CD4-positive, CD25-positive, alpha-beta regulatory T cell (primary cell): ENCODE results near the gene CORO1C. TPM values are rescaled to one million over a fixed set of nuclear protein-coding genes. Genes with fewer than 3 reads are reported as not detected.

Source experiments
- ATAC-seq, 2 donors: fragments of 150-1000 bp; cut with Tn5 transposase; one replicate each; pipeline ENCODE4 v1.10.0; 2021; ENCODE audit warnings: low read depth in 2 of 2, moderate number of reproducible peaks in 2 of 2, moderate library complexity in 1 of 2
- DNase-seq, 3 donors: peaks; one replicate each; pipeline versions ENCODE4 v3.0.0 to v3.0.0-alpha.2; 2012 to 2022; ENCODE audit warnings: mixed read lengths in 1 of 3
- H3K27ac ChIP-seq: one replicate; pipeline ENCODE4 v1.7.0; 2013; ENCODE audit warnings: mild to moderate bottlenecking, low read length; ENCODE audit not compliant: insufficient read depth, poor library complexity, severe bottlenecking
- H3K27me3 ChIP-seq: one replicate; pipeline ENCODE4 v1.7.0; 2013; ENCODE audit warnings: low read length; ENCODE audit not compliant: control insufficient read depth, insufficient read depth
- H3K36me3 ChIP-seq: one replicate; pipeline ENCODE4 v1.7.0; 2013; ENCODE audit warnings: mild to moderate bottlenecking, low read length, moderate library complexity; ENCODE audit not compliant: control insufficient read depth, insufficient read depth
- H3K4me1 ChIP-seq: 2 replicates; pipeline ENCODE4 v1.7.0; 2013; ENCODE audit warnings: mild to moderate bottlenecking, low read length; ENCODE audit not compliant: insufficient read depth, control insufficient read depth, poor library complexity, severe bottlenecking
- H3K4me3 ChIP-seq: one replicate; pipeline ENCODE4 v1.7.0; 2013; ENCODE audit warnings: low read depth, mild to moderate bottlenecking, low read length, moderate library complexity
- H3K9me3 ChIP-seq, 2 experiments: 1 replicate in 1 of 2; 2 replicates in 1 of 2; pipeline ENCODE4 v1.7.0; 2013; ENCODE audit warnings: low read length in 2 of 2, mild to moderate bottlenecking in 1 of 2, moderate library complexity in 1 of 2; ENCODE audit not compliant: control insufficient read depth in 2 of 2
- H3K27ac Mint-ChIP-seq, 3 donors: one replicate each; pipeline ENCODE4 v1.8.0; 2020 to 2022; ENCODE audit warnings: mild to moderate bottlenecking in 3 of 3, mixed read lengths in 3 of 3, moderate library complexity in 2 of 3
- H3K27me3 Mint-ChIP-seq: one replicate; pipeline ENCODE4 v1.8.0; 2022; ENCODE audit warnings: mild to moderate bottlenecking, mixed read lengths
- H3K36me3 Mint-ChIP-seq: one replicate; pipeline ENCODE4 v1.8.0; 2020; ENCODE audit warnings: mixed read lengths
- H3K4me1 Mint-ChIP-seq, 4 donors: one replicate each; pipeline ENCODE4 v1.8.0; 2020 to 2022; ENCODE audit warnings: mixed read lengths in 4 of 4, mild to moderate bottlenecking in 1 of 4
- H3K4me3 Mint-ChIP-seq, 4 donors: one replicate each; pipeline ENCODE4 v1.8.0; 2020 to 2022; ENCODE audit warnings: mild to moderate bottlenecking in 4 of 4, mixed read lengths in 4 of 4, moderate library complexity in 3 of 4
- H3K9me3 Mint-ChIP-seq, 7 donors: one replicate each; pipeline ENCODE4 v1.8.0; 2020 to 2022; ENCODE audit warnings: mixed read lengths in 7 of 7, mild to moderate bottlenecking in 3 of 7, moderate library complexity in 2 of 7
- polyA plus RNA-seq, 4 donors: library from polyadenylated mRNA; unstranded; fragments of 300-500 nt; fragmentation: Illumina TruSeq; gene quantifications; one replicate each; pipeline ENCODE4 v1.2.3, GENCODE V29; 2021
- total RNA-seq: library from RNA; stranded (reverse); gene quantifications from one replicate; pipeline ENCODE4 v1.2.3, GENCODE V29; 2022

Gene CORO1C
- total and polyA plus RNA-seq, 5 donors from 2014 or later: 9.4 to 22.8 (median 21.2) TPM

DNA sequence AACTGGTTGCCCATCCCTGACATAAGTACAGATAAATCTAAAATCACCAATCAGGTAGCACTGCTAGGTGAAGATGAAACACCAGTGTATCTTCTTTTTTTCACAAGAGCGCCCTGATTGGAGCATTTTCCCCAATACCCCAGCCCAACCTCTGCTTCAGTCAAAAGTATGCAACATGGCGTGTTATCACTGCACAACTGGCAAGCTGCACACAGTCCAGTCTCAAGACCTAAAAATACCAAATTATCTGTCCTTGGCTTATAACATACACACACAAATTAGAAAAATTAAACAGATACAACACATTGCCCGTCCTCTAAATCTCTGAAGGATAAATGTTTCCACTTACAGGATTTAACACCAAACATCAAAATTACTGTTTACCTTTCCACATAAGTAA, 77.4 kb downstream of the CORO1C start:
- Mint-ChIP-seq H3K27ac (no peak overlapping the region), H3K36me3 (peaks cover 7% of the 10 kb centered on the region), H3K9me3 (no peaks in the 10 kb centered on the region), H3K4me1 (peaks cover 0 to 13% (median 1%) of the 10 kb centered on the region in 4 donors), H3K4me3 (no peak overlapping the region), H3K27me3 (no peaks in the 10 kb centered on the region)
- no peak overlapping the region for H3K27ac ChIP-seq
- ATAC-seq (no peak), DNase-seq (no peak)
- no peaks in the 10 kb centered on the region for H3K27me3 ChIP-seq
- H3K4me1 ChIP-seq: no peaks in the 10 kb centered on the region
- no peak overlapping the region for H3K4me3 ChIP-seq
- no peaks in the 10 kb centered on the region for H3K9me3 ChIP-seq
- no peaks in the 10 kb centered on the region for H3K36me3 ChIP-seq

DNA sequence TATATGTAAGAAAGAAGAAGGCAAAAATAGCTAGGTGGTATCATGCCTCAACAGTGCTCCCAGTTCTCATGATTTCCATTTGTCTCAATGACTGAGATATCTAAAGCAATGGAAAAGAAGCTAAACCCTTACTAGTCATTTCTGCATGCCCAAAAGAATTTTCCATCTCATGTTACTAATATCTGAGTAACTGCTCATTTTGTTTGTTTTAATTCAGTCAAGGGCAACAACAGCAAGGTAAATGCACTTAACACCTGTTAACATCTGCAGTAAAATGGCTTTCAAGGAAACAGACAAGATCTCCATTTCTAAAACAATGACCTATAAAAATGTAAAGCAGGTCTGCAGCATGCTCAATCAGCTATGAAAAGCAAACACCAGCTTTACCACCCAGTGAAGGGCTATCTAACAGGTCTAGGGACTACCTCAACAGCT, 78.2 kb downstream of the CORO1C start:
- Histone ChIP-seq H3K36me3 (no peaks in the 10 kb centered on the region), H3K27ac (no peak overlapping the region), H3K4me3 (no peak overlapping the region), H3K4me1 (no peaks in the 10 kb centered on the region), H3K27me3 (no peaks in the 10 kb centered on the region), H3K9me3 (no peaks in the 10 kb centered on the region)
- DNase-seq: no peak
- no peaks in the 10 kb centered on the region for H3K27me3 Mint-ChIP-seq
- peaks cover 0 to 13% (median 2%) of the 10 kb centered on the region in 4 donors for H3K4me1 Mint-ChIP-seq
- H3K27ac Mint-ChIP-seq: no peak overlapping the region
- H3K9me3 Mint-ChIP-seq: no peaks in the 10 kb centered on the region
- no peak for ATAC-seq
- no peak overlapping the region for H3K4me3 Mint-ChIP-seq
- H3K36me3 Mint-ChIP-seq: peaks cover 7% of the 10 kb centered on the region

DNA sequence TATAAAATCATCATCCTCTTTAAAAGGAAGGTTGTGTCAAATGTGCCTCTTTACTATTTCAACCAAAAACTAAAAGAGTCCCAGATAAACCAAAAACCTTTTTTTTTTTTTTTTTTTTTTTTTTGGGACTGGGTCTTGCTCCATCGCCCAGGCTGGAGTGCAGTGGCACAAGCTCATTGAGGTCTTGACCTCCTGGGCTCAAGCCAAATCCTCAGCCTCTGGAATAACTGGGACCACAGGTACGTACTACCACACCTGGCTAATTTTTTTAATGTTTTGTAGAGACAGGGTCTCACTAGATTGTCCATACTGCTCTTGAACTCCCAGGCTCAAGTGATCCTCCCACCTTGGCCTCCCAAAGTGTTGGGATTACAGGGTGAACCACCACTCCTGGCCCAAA, 81.2 kb downstream of the CORO1C start:
- Mint-ChIP-seq H3K4me1 (peaks cover 16 to 34% (median 23%) of the 10 kb centered on the region in 4 donors), H3K36me3 (peaks cover 3% of the 10 kb centered on the region), H3K27ac (no peak overlapping the region), H3K9me3 (no peaks in the 10 kb centered on the region), H3K27me3 (no peaks in the 10 kb centered on the region), H3K4me3 (no peak overlapping the region)
- no peak for ATAC-seq
- H3K27ac ChIP-seq: no peak overlapping the region
- H3K4me3 ChIP-seq: no peak overlapping the region
- H3K36me3 ChIP-seq: no peaks in the 10 kb centered on the region
- no peaks in the 10 kb centered on the region for H3K27me3 ChIP-seq
- no peak for DNase-seq
- H3K4me1 ChIP-seq: peaks cover 6% of the 10 kb centered on the region
- H3K9me3 ChIP-seq: no peaks in the 10 kb centered on the region

DNA sequence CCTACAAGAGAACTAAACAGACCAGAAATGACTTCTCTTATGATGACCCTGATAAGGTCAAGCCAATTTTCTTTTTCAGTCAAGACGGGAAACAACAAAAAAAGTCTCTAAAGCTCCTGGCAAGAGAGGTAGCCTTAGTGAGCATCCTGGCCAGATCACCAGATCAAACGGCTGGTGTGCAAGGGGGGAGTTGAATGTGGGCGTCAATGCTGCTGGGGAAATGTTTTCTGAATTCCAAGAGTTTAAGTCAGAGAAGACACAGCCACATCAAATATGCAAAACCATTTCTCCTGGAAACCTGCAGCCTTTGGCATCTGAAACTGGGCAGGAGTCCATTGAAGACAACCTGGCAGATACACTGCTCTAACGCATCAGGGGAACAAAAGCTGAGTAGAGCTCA, 81.6 kb downstream of the CORO1C start:
- Mint-ChIP-seq H3K4me1 (peaks cover 17 to 35% (median 24%) of the 10 kb centered on the region in 4 donors), H3K27ac (peak overlapping the region in 1 of 3 donors; percentile 43)

DNA sequence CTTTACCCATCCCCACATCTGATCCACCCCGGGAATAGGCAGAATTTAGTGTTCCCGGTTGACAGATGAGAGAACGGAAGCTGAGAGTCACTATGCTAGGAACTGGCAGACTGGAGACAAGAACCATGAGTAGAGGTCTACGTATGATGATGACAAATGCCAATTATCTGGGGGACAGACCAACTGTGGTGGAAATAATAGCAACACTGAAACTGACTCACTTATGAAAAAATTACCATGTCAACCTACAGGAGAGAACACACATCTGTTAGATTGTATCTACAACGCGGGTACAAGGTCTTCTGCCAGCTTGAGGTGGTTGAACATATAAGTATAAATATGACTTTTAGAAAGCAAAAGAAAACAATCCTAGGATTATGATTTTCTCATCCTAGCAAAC, 82.2 kb downstream of the CORO1C start:
- ATAC-seq (no peak), DNase-seq (no peak)
- peaks cover 6% of the 10 kb centered on the region for H3K4me1 ChIP-seq
- no peak overlapping the region for H3K4me3 ChIP-seq
- H3K4me3 Mint-ChIP-seq: no peak overlapping the region
- H3K27me3 ChIP-seq: no peaks in the 10 kb centered on the region
- H3K27ac Mint-ChIP-seq: peak overlapping the region in 1 of 3 donors; percentile 69
- H3K9me3 ChIP-seq: no peaks in the 10 kb centered on the region
- H3K9me3 Mint-ChIP-seq: no peaks in the 10 kb centered on the region
- peaks cover 17 to 35% (median 24%) of the 10 kb centered on the region in 4 donors for H3K4me1 Mint-ChIP-seq
- H3K36me3 ChIP-seq: no peaks in the 10 kb centered on the region
- H3K27ac ChIP-seq: no peak overlapping the region
- peaks cover 3% of the 10 kb centered on the region for H3K36me3 Mint-ChIP-seq
- no peaks in the 10 kb centered on the region for H3K27me3 Mint-ChIP-seq

More for the DNA sequence above, 81.6 kb downstream of the CORO1C start:
- Mint-ChIP-seq H3K9me3 (no peaks in the 10 kb centered on the region), H3K27me3 (no peaks in the 10 kb centered on the region), H3K36me3 (peaks cover 3% of the 10 kb centered on the region), H3K4me3 (no peak overlapping the region)
- no peaks in the 10 kb centered on the region for H3K36me3 ChIP-seq
- DNase-seq (no peak), ATAC-seq (no peak)
- no peaks in the 10 kb centered on the region for H3K27me3 ChIP-seq
- no peak overlapping the region for H3K27ac ChIP-seq
- H3K4me1 ChIP-seq: peaks cover 6% of the 10 kb centered on the region
- H3K9me3 ChIP-seq: no peaks in the 10 kb centered on the region
- no peak overlapping the region for H3K4me3 ChIP-seq

DNA sequence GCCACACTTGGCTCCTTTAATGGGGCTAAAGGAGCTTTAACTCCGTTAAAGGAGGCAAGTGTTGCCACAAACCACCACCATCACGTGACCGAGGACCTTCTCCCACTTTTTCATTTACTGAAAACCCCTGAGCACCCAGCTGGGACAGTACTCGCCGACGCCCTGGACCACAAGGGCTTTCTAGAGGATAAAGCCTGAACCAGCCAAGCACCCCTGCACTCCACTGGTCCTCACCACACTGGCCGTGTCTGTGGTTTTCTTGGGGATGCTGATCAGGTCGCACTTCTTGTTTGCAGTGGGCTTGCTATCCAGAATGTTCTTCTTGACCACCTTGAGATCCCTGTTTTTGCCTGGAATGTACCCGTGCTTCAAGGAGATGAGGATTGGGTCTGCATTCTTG, 82.9 kb downstream of the CORO1C start:
- H3K27ac Mint-ChIP-seq: peak overlapping the region in 1 of 3 donors; percentile 39
- no peak for ATAC-seq
- Histone ChIP-seq H3K27ac (no peak overlapping the region), H3K27me3 (no peaks in the 10 kb centered on the region), H3K4me3 (no peak overlapping the region), H3K36me3 (no peaks in the 10 kb centered on the region), H3K9me3 (no peaks in the 10 kb centered on the region), H3K4me1 (peaks cover 6% of the 10 kb centered on the region)
- no peak for DNase-seq
- H3K9me3 Mint-ChIP-seq: no peaks in the 10 kb centered on the region
- peaks cover 17 to 34% (median 25%) of the 10 kb centered on the region in 4 donors for H3K4me1 Mint-ChIP-seq
- H3K27me3 Mint-ChIP-seq: no peaks in the 10 kb centered on the region
- peaks cover 3% of the 10 kb centered on the region for H3K36me3 Mint-ChIP-seq
- no peak overlapping the region for H3K4me3 Mint-ChIP-seq

DNA sequence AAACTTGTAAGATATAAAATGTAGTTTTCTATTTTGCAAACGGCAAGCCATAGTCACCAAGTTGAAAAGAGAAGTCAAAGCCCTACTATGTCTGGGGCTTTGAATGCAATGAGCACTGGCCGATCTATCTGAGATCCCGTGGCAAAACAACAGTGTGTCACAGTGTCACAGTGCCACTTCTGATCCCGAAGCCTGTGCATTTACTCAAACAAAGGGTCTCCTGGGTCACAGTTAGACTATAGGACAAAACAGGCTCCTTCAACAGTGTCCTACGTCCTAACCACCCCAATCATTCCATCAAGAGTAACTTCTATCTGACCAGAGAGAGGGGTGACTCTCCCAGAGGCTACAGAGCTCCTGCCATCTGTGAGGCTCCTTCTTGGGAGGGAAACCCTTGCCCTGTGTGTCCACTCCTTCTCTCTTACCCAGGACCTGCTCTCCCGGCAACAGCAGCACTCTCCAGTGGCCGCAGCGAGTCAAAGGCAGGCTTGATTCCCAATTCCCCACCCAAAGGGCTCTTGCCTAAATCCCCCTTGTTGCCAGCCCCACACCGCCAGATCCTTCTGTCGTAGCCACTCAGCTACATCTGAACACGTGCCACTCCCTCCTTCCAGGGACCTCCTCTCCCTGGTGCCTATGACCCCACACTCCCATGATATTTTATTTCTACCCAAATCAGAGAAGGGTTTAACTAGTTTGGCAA, 83.6 kb downstream of the CORO1C start:
- Mint-ChIP-seq H3K36me3 (peaks cover 3% of the 10 kb centered on the region), H3K4me1 (peaks cover 17 to 29% (median 24%) of the 10 kb centered on the region in 4 donors), H3K27ac (peak overlapping the region; percentile 39 to 47 (median 46)), H3K9me3 (no peaks in the 10 kb centered on the region), H3K4me3 (no peak overlapping the region), H3K27me3 (no peaks in the 10 kb centered on the region)
- Histone ChIP-seq H3K27ac (no peak overlapping the region), H3K4me3 (no peak overlapping the region), H3K9me3 (no peaks in the 10 kb centered on the region), H3K4me1 (peaks cover 6% of the 10 kb centered on the region), H3K36me3 (no peaks in the 10 kb centered on the region), H3K27me3 (no peaks in the 10 kb centered on the region)
- ATAC-seq (no peak), DNase-seq (no peak)
